ENCODE results near the gene SFN.
A peak's percentile ranks its signal among the peaks of the same experiment; 100 is the strongest.

Gene SFN

GRCh38 chr1:26826261-26827105, 36.5 kb upstream of the SFN start, which contains the start of gene ZDHHC18:
TSS of gene ZDHHC18 (plus strand) at chr1:26826688. CDS start at chr1:26826805, 117 bp downstream.
- DNase-seq (ENCODE audit: low spot score), result peak; percentile 92
- in situ Hi-C loops (cut with MboI; ENCODE audit: low pct_unique_long_range_greater_than_20kb, low sequenced_read_pairs, unreplicated experiment), result no loop called here
- TF ChIP-seq, protein P1, sequence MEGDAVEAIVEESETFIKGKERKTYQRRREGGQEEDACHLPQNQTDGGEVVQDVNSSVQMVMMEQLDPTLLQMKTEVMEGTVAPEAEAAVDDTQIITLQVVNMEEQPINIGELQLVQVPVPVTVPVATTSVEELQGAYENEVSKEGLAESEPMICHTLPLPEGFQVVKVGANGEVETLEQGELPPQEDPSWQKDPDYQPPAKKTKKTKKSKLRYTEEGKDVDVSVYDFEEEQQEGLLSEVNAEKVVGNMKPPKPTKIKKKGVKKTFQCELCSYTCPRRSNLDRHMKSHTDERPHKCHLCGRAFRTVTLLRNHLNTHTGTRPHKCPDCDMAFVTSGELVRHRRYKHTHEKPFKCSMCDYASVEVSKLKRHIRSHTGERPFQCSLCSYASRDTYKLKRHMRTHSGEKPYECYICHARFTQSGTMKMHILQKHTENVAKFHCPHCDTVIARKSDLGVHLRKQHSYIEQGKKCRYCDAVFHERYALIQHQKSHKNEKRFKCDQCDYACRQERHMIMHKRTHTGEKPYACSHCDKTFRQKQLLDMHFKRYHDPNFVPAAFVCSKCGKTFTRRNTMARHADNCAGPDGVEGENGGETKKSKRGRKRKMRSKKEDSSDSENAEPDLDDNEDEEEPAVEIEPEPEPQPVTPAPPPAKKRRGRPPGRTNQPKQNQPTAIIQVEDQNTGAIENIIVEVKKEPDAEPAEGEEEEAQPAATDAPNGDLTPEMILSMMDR (IDR thresholded peaks at IDR 0.05; ENCODE audit: extremely low read depth, insufficient read depth, missing control alignments), result peak; percentile 73

- TF ChIP-seq, protein P1 (IDR thresholded peaks at IDR 0.05; ENCODE audit: extremely low read depth, insufficient read depth, missing control alignments), result no peak
- DNase-seq (ENCODE audit: low spot score), result no peak
- in situ Hi-C loops (cut with MboI; ENCODE audit: low pct_unique_long_range_greater_than_20kb, low sequenced_read_pairs, unreplicated experiment), result no loop called here
Observed at GRCh38 chr1:26827106-26827604, 35.8 kb upstream of the SFN start.

DNA sequence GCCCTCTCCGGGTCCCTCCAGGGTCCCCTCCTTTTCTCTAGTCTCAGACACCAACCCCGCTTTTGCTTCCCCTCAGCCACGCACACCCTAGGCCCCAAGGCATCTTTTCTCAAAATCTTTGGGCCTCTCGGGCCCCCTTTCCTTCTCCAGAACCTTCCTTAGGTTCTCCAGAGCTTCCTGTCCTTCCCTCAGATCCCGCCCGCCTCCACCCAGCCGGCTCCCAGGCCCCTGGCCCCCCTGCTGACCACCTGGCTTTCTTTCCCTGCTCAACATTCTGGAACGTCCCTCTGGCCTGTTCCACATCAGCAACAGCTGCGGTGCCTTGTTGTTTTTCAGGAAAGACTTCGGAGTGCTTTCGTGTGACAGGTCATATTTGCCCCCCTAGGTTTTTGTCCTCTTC, 35.3 kb upstream of the SFN start:
- in situ Hi-C loops (cut with MboI; ENCODE audit: low pct_unique_long_range_greater_than_20kb, low sequenced_read_pairs, unreplicated experiment), result no loop called here
- DNase-seq (ENCODE audit: low spot score), result no peak
- TF ChIP-seq, protein P1 (IDR thresholded peaks at IDR 0.05; ENCODE audit: extremely low read depth, insufficient read depth, missing control alignments), result no peak

GRCh38 chr1:26828411-26828991, 34.4 kb upstream of the SFN start:
- TF ChIP-seq, protein P1 (IDR thresholded peaks at IDR 0.05; ENCODE audit: extremely low read depth, insufficient read depth, missing control alignments), result no peak
- DNase-seq (ENCODE audit: low spot score), result no peak
- in situ Hi-C loops (cut with MboI; ENCODE audit: low pct_unique_long_range_greater_than_20kb, low sequenced_read_pairs, unreplicated experiment), result no loop called here

DNA sequence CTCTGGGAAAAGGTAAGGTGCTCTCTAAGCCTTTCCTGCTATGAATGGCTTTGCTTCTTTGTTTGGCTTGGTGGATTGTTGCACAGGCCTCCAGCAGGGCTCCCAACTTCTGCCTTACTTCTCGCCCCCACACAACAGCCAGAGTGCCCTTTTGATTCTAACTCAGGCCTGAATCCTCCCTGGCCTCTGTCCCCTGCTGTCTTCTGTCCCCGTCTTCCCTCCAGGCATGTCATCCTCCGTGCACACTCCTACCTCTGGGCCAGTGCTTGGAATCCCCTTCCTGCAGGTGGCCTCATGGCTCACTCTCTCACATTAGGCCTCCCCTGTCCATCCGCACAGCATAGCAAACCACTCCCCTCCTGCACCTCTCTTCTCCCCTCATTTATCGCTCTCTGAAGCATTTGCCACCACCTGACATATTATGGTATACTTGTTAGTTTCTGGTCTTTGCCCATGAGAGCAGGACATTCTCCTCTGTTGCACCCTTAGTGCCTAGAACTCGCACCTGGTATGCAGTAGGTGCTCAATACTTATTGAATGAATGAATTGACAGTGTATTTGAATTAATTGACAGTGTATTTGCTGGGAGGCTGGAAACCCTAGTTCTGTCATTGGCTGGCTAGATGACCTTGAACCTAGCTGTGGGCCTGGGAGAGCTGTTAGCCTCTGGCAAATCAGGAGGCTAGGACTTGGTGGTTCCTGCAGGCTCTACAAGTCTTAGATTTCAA, 33.6 kb upstream of the SFN start:
- in situ Hi-C loops (cut with MboI; ENCODE audit: low pct_unique_long_range_greater_than_20kb, low sequenced_read_pairs, unreplicated experiment), result no loop called here
- no peak for DNase-seq (ENCODE audit: low spot score)
- TF ChIP-seq, protein P1 (IDR thresholded peaks at IDR 0.05; ENCODE audit: extremely low read depth, insufficient read depth, missing control alignments), result no peak

DNA sequence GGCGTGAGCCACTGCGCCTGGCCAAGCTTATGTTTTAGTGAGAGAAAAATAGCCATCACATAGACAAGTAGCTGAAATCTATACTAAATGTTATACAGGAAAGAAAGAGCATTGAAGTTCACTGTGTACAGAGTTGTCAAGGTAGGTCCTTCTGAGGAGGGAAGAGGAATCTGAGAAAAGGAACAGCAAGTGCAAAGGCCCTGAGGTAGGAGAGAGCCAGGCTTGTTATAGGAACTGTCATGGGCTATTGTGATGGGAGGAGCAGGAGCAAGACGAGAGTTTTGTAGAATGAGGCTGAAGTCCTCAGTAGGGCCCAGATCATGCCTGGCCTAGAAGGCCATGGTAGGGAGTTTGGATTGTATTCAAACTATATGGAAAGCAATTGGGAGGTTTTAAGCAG, 31.9 kb upstream of the SFN start:
- no peak for DNase-seq (ENCODE audit: low spot score)

More for the DNA sequence above, 31.9 kb upstream of the SFN start:
- TF ChIP-seq, protein P1 (IDR thresholded peaks at IDR 0.05; ENCODE audit: extremely low read depth, insufficient read depth, missing control alignments), result no peak
- in situ Hi-C loops (cut with MboI; ENCODE audit: low pct_unique_long_range_greater_than_20kb, low sequenced_read_pairs, unreplicated experiment), result no loop called here
